SKM-1 treated with dmso at 0.1 percent for 144 hours (cell line): ENCODE data around the gene SLC7A1.
A peak's percentile ranks its signal among the peaks of the same experiment; 100 is the strongest.

Experiments
- DNase-seq: peaks from one replicate; lab custom pipeline; 2025; ENCODE audit not compliant: unreplicated experiment; lab: John Stamatoyannopoulos, UW

SLC7A1 gene

GRCh38 chr13:29583073-29583785 is 12.3 kb downstream of the SLC7A1 start:
- DNase-seq, result no peak

GRCh38 chr13:29582171-29582570 is 13.3 kb downstream of the SLC7A1 start:
- no peak for DNase-seq

- DNase-seq, result no peak
Observed at GRCh38 chr13:29581666-29582065, 13.8 kb downstream of the SLC7A1 start.

- no peak for DNase-seq
Observed at GRCh38 chr13:29579094-29579493, 16.4 kb downstream of the SLC7A1 start.

GRCh38 chr13:29578300-29579085 is 17.0 kb downstream of the SLC7A1 start:
- DNase-seq, result no peak

- DNase-seq, result no peak
Observed at GRCh38 chr13:29577136-29578051, 18.1 kb downstream of the SLC7A1 start.

- DNase-seq, result no peak
Observed at GRCh38 chr13:29576581-29576980, 18.9 kb downstream of the SLC7A1 start.

- no peak for DNase-seq
Observed at GRCh38 chr13:29575098-29575497, 20.4 kb downstream of the SLC7A1 start.

GRCh38 chr13:29573190-29573589 is 22.3 kb downstream of the SLC7A1 start:
- DNase-seq, result peak; percentile 77

- DNase-seq, result no peak
Observed at GRCh38 chr13:29572575-29572974, 22.9 kb downstream of the SLC7A1 start.

- no peak for DNase-seq
Observed at GRCh38 chr13:29571876-29572570, 23.5 kb downstream of the SLC7A1 start.

GRCh38 chr13:29570051-29570654 is 25.3 kb downstream of the SLC7A1 start:
- no peak for DNase-seq

GRCh38 chr13:29569253-29570050 is 26.0 kb downstream of the SLC7A1 start:
- no peak for DNase-seq

- no peak for DNase-seq
Observed at GRCh38 chr13:29568731-29569130, 26.8 kb downstream of the SLC7A1 start.

- no peak for DNase-seq
Observed at GRCh38 chr13:29567411-29567810, 28.1 kb downstream of the SLC7A1 start.

GRCh38 chr13:29566206-29566605 is 29.3 kb downstream of the SLC7A1 start:
- no peak for DNase-seq

- DNase-seq, result no peak
Observed at GRCh38 chr13:29564818-29565217, 30.7 kb downstream of the SLC7A1 start.

- DNase-seq, result no peak
Observed at GRCh38 chr13:29564373-29564772, 31.1 kb downstream of the SLC7A1 start.

- no peak for DNase-seq
Observed at GRCh38 chr13:29563941-29564340, 31.5 kb downstream of the SLC7A1 start.
